AG04450 (cell line): Measurements from ENCODE around the gene DDX51. TPM values are rescaled to one million over a fixed set of nuclear protein-coding genes. Genes with fewer than 3 reads are reported as not detected.

Source experiments
- CTCF ChIA-PET: fragments of 300-600, 350-600 bp; formaldehyde crosslinking; extraction: SDS; loops from one replicate; lab custom pipeline; 2022; ENCODE audit warnings: antibody characterized with exemption, inconsistent platforms; lab: Charles Lee
- POLR2A ChIA-PET: fragments of 350-600 bp; formaldehyde crosslinking; extraction: SDS; loops from one replicate; lab custom pipeline; 2021; ENCODE audit warnings: antibody characterized with exemption, inconsistent platforms; lab: Yijun Ruan, JAX
- DNase-seq: peaks from one replicate; pipeline ENCODE4 v3.0.0-alpha.2; 2011; ENCODE audit warnings: low read depth, low spot score
- H3K27ac ChIP-seq: one replicate; pipeline ENCODE4 v1.5.1; 2012; ENCODE audit warnings: low read depth, low read length, control low read depth
- H3K27me3 ChIP-seq: one replicate; pipeline ENCODE4 v1.6.0; 2012; ENCODE audit warnings: low read length; ENCODE audit not compliant: control insufficient read depth, insufficient read depth
- H3K4me3 ChIP-seq: 2 replicates; pipeline ENCODE4 v1.5.1; 2011; ENCODE audit warnings: mild to moderate bottlenecking, low read depth, low read length, control low read depth
- H3K9me3 ChIP-seq: 2 replicates; pipeline ENCODE4 v1.5.1; 2012; ENCODE audit warnings: low read length; ENCODE audit not compliant: control insufficient read depth, insufficient read depth
- polyA plus RNA-seq: library from polyadenylated mRNA; depleted of rRNA; stranded (reverse); fragments of >200 nt; gene quantifications from 2 replicates; pipeline ENCODE4 v1.2.3, GENCODE V29; 2011
- TF ChIP-seq, protein P1 (sequence below): IDR thresholded peaks from 2 replicates; pipeline ENCODE4 v1.5.1; 2011; ENCODE audit warnings: low read depth, low read length, control low read depth, inconsistent platforms

DDX51 gene
- polyA plus RNA-seq, 1 experiment: 4.5 TPM

DNA sequence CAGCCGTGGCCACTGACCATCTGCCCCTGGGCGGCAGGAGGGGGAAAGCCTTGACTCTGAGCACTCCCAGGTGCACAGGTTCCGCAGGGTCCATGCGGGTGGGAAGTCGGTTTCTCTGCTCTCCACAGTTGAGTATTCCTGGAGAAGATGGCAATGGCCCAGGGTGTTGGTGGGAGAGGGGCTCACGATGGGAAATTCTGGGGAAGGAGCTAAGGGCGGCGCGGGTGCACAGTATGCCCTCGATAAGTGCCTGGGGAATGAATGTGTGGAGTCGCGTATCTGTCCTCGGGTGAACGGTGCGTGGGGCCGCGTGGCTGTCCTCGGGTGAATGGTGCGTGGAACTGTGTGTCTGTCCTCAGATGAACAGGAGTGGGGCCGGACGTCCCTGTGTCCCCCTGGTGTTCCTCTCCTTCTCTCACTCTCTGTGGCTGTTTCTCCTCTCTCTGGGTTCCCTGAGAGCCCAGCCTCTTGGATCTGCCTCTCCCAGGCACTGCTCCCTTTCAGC, 38.1 kb upstream of the DDX51 start:
- ChIA-PET CTCF (no interaction called here), POLR2A (no interaction called here)
- Histone ChIP-seq H3K9me3 (peaks cover 25% of the 10 kb centered on the region), H3K4me3 (no peak overlapping the region), H3K27ac (no peak overlapping the region), H3K27me3 (peaks cover 44% of the 10 kb centered on the region)
- TF ChIP-seq, protein P1, sequence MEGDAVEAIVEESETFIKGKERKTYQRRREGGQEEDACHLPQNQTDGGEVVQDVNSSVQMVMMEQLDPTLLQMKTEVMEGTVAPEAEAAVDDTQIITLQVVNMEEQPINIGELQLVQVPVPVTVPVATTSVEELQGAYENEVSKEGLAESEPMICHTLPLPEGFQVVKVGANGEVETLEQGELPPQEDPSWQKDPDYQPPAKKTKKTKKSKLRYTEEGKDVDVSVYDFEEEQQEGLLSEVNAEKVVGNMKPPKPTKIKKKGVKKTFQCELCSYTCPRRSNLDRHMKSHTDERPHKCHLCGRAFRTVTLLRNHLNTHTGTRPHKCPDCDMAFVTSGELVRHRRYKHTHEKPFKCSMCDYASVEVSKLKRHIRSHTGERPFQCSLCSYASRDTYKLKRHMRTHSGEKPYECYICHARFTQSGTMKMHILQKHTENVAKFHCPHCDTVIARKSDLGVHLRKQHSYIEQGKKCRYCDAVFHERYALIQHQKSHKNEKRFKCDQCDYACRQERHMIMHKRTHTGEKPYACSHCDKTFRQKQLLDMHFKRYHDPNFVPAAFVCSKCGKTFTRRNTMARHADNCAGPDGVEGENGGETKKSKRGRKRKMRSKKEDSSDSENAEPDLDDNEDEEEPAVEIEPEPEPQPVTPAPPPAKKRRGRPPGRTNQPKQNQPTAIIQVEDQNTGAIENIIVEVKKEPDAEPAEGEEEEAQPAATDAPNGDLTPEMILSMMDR: no peak
- DNase-seq: no peak

DNA sequence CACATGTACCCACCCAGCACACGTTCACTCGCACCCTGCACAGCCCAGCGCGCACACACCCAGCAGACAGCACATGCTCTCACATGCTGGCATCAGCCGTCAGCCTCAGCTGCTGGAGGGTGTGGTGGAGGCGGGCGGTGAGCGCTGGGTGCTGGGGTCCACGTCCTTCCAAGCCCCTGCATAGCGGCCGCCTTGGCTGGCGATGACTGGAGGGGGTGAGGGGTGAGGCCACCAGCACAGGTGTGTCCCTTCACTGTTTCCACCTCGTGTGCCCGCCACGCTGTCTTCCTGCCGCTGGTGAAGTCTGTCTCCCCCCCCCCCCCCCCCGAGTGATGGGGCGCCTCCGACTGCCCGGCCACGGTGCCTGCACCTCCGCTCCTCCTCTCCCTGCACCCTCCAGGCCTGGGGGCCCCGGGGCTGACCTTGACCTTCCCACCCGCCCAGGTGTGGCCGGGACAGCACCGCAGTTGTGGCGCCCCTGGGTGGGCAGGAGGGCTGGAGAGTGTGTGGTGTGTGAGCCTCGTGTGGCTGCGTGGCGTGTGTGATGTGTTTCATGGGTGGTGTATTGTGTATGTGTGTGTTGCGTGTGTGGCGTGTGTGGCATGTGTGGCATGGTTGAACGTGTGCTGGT, 37.6 kb upstream of the DDX51 start:
- ChIA-PET POLR2A (no interaction called here), CTCF (no interaction called here)
- TF ChIP-seq, protein P1: no peak
- Histone ChIP-seq H3K9me3 (peaks cover 25% of the 10 kb centered on the region), H3K27me3 (peaks cover 49% of the 10 kb centered on the region), H3K4me3 (no peak overlapping the region), H3K27ac (no peak overlapping the region)
- no peak for DNase-seq

DNA sequence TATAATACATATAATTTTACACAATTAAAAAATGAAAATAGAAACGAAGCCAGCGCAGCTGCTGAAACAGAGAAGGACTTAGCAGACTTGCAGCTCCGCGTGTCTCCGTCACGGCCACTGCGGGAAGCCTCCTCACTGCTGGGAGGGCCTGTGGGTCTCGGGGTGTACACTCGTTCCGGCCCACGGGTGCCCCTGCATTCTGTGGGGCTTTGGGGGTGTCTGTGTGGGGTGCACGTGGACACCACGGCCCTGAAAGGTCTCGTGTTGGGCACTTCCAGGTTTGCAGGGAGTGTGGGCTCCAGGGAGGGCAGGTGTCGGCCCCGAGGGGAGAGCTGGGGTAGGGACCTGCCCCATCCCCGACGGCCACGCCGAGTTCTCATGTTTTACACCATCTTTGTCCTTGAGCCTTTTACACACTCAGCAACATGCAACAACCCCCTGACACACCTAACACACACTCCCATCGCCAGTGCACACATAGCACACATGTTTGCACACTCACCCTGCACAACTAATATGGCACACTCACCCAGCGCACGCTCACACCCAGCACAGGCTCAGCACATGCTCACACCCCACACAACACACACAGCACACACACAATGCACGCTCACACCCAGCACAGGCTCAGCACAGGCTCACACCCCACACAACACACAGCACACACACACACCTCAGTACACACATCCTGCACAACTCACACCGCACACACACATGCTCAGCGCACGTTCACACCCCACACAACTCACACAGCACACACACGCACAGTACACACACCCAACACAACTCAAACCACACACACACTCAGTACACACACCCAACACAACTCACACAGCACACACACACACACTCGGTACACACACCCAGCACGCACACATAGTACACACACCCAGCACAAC, 36.8 kb upstream of the DDX51 start:
- ChIA-PET CTCF (no interaction called here), POLR2A (no interaction called here)
- DNase-seq: no peak
- Histone ChIP-seq H3K27me3 (peaks cover 51% of the 10 kb centered on the region), H3K4me3 (no peak overlapping the region), H3K27ac (no peak overlapping the region), H3K9me3 (peaks cover 22% of the 10 kb centered on the region)
- TF ChIP-seq, protein P1: no peak

DNA sequence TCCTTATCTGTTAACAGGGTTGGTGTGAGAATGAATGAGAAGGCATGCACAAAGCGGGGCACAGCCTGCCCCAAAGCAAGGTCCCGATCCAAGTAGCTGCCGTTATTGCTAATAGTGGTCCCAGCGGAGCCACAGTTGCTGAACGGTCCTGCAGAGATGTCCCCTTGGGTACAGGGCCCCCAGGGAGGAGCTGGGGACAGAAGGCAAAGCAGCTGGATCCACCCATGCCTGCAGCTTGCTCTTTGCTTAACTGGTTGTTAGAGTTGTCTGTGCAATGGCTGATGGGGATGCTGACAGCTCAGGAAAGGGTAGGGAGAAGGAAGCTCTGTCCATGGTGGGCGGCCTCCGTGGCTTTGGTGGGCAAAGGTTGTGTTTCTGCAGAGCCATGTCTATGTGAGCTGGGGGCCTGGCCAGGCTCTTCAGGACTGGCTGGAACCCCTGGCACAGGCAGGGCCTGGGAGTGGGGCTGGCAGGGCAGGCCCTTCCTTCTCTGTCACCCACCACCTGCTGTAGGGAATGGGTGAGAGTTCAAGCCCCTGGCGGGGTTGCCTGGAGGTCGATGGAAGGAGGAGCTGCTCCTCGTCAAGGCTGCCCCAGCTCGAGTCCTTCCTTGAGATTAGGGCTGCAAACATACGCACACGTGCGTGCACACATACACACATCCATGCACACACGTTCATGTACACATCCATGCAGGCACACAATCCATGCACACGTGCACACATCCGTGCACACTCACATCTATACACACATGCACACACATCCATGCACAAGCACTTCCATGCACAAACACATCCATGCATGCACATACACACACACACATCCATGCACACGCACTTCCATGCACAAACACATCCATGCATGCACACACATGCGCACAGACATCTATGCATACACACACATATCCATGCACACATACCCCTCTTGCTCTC, 35.6 kb upstream of the DDX51 start:
- Histone ChIP-seq H3K4me3 (no peak overlapping the region), H3K27ac (no peak overlapping the region), H3K27me3 (peaks cover 49% of the 10 kb centered on the region), H3K9me3 (peaks cover 22% of the 10 kb centered on the region)
- DNase-seq: no peak
- TF ChIP-seq, protein P1: no peak
- ChIA-PET CTCF (no interaction called here), POLR2A (interaction anchor here (0.6 kb wide), 1 partner anchor 186 kb away, joined by 3 read pairs; no protein-coding TSS in a partner anchor)
